ENCODE results near the gene HSPG2. TPM values are rescaled to one million over a fixed set of nuclear protein-coding genes. Genes with fewer than 3 reads are reported as not detected.
A peak's percentile ranks its signal among the peaks of the same experiment; 100 is the strongest.

HSPG2 gene
- total and polyA plus RNA-seq, 2 of the 8 experiments (the other 6 are each of a cell fraction or from before 2014, with no cell fraction given) = 17.8 to 111 TPM

- Histone ChIP-seq H3K4ac (replicated peaks; ENCODE audit: insufficient read length, low read depth, low read length) (no peak overlapping the region), H2BK120ac (replicated peaks; ENCODE audit: low read depth, low read length) (no peak overlapping the region), H3K56ac (replicated peaks; ENCODE audit: insufficient read length, low read depth, low read length) (no peak overlapping the region), H3K14ac (ENCODE audit: insufficient read length) (no peak overlapping the region), H3K9ac (replicated peaks in 1 of 4; ENCODE audit: extremely low read depth in 1 of 4, low read depth in 3 of 4, low read length in 3 of 4) (no peak overlapping the region), H3K23ac (ENCODE audit: insufficient read length) (no peak overlapping the region), H3K27me3 (replicated peaks in 1 of 4; ENCODE audit: control insufficient read depth in 3 of 4, extremely low read depth in 1 of 4, insufficient read depth in 3 of 4, low read length in 3 of 4) (no peaks in the 10 kb centered on the region; a peak in 1 of 7 replicates), H2BK5ac (ENCODE audit: low read depth, low read length) (peak overlapping the region; percentile 0; the same call in 1 of the 2 replicates), H3K79me1 (ENCODE audit: low read depth, low read length) (no peaks in the 10 kb centered on the region), H3K9me3 (ENCODE audit: insufficient read depth in 2 of 2, low read depth in 1 of 2, low read length in 1 of 2) (no peaks in the 10 kb centered on the region), H2BK20ac (ENCODE audit: low read length) (no peak overlapping the region), H3K79me2 (ENCODE audit: control insufficient read depth in 1 of 2, insufficient read depth in 2 of 2, low read length in 2 of 2) (no peaks in the 10 kb centered on the region), H2BK12ac (ENCODE audit: low read depth, low read length) (no peak overlapping the region), H4K5ac (ENCODE audit: insufficient read length, low read depth, low read length) (no peak overlapping the region), H3K18ac (ENCODE audit: extremely low read depth, low read length) (no peak overlapping the region), H3K36me3 (ENCODE audit: control insufficient read depth in 2 of 4, insufficient read depth in 4 of 4, low read length in 3 of 4) (peaks cover 18 to 42% (median 38%) of the 10 kb centered on the region in 4 experiments; a peak in 6 of 8 replicates), H3K4me3 (ENCODE audit: extremely low read depth in 1 of 4, insufficient read depth in 2 of 4, low read depth in 3 of 4, low read length in 4 of 4) (no peak overlapping the region), H3K4me1 (replicated peaks in 1 of 4; ENCODE audit: control insufficient read depth in 3 of 4, insufficient read depth in 4 of 4, low read length in 3 of 4) (no peaks in the 10 kb centered on the region; a peak in 1 of 7 replicates), H2AFZ (ENCODE audit: low read length) (no peak overlapping the region), H4K20me1 (replicated peaks in 1 of 2; ENCODE audit: control insufficient read depth in 1 of 2, insufficient read depth in 2 of 2, low read length in 2 of 2) (peaks cover 0 to 5% of the 10 kb centered on the region in 2 experiments), H3K27ac (ENCODE audit: low read depth, low read length) (no peak overlapping the region), H2AK5ac (ENCODE audit: low read depth, low read length) (no peak overlapping the region), H2BK15ac (ENCODE audit: low read length) (no peak overlapping the region), H3K23me2 (ENCODE audit: low read depth, low read length) (no peaks in the 10 kb centered on the region), H4K91ac (replicated peaks; ENCODE audit: insufficient read length, low read length) (no peak overlapping the region), H3K4me2 (ENCODE audit: insufficient read depth in 1 of 2, low read depth in 2 of 2, low read length in 2 of 2) (no peak overlapping the region), H4K8ac (ENCODE audit: extremely low read depth, insufficient read depth, low read length) (no peak overlapping the region)
- DNase-seq (ENCODE audit: low read depth in 1 of 2, low spot score in 2 of 2) = no peak
- POLR2A ChIA-PET (ENCODE audit: partially characterized antibody) = no interaction called here
- 90% methylated on average over 13 of the region's 13 CpGs; no CpG with 5 or more reads in 1 of the 2 experiments for WGBS, 2 experiments (ENCODE audit: extremely low coverage in 1 of 2, insufficient coverage in 1 of 2, insufficient read length in 1 of 2, insufficient replicate concordance in 2 of 2, low coverage in 1 of 2, low lambda C conversion rate in 2 of 2, missing lambda C conversion rate in 1 of 2)
- FAIRE-seq = no peak
- CTCF ChIA-PET (ENCODE audit: partially characterized antibody) = interaction anchor here (0.7 to 1.5 kb wide), 2 partner anchors 10 to 23 kb away, joined by 4 to 6 read pairs; no protein-coding TSS in a partner anchor
- TF ChIP-seq SP1 (IDR thresholded peaks at IDR 0.05; ENCODE audit: low read depth, low read length) (no peak), GABPA (IDR thresholded peaks at IDR 0.05; ENCODE audit: borderline replicate concordance, insufficient read depth, low read length) (no peak), ASH2L (IDR thresholded peaks at IDR 0.05; ENCODE audit: low read length) (no peak), JUN (IDR thresholded peaks at IDR 0.05; ENCODE audit: low read depth, low read length) (no peak), SAP30 (IDR thresholded peaks at IDR 0.05; ENCODE audit: insufficient read depth, insufficient replicate concordance, low read length) (no peak), POU5F1 (IDR thresholded peaks at IDR 0.05; ENCODE audit: low read depth, low read length) (no peak), TBP (IDR thresholded peaks at IDR 0.05; ENCODE audit: low read depth, low read length) (no peak), SIRT6 (IDR thresholded peaks at IDR 0.05; ENCODE audit: low read length) (no peak), KDM1A (IDR thresholded peaks at IDR 0.05; ENCODE audit: borderline replicate concordance, low read length) (no peak), CBX8 (IDR thresholded peaks at IDR 0.05; ENCODE audit: borderline replicate concordance, low read depth, low read length) (no peak), CREB1 (IDR thresholded peaks at IDR 0.05) (no peak), CHD1 (IDR thresholded peaks at IDR 0.05; ENCODE audit: low read depth, low read length) (no peak), CTBP2 (IDR thresholded peaks at IDR 0.05; ENCODE audit: borderline replicate concordance, insufficient read depth, insufficient read length, low read length) (no peak), RNF2 (IDR thresholded peaks at IDR 0.05; ENCODE audit: borderline replicate concordance, low read depth, low read length, missing control alignments, poor library complexity, severe bottlenecking) (no peak), PHF8 (conservative IDR thresholded peaks at IDR 0.05; ENCODE audit: low read depth, low read length) (no peak)
These were observed 65.2 kb downstream of the HSPG2 start for GRCh38 chr1:21871943-21872342.
